ENCODE data around the gene PADI3.

DNA sequence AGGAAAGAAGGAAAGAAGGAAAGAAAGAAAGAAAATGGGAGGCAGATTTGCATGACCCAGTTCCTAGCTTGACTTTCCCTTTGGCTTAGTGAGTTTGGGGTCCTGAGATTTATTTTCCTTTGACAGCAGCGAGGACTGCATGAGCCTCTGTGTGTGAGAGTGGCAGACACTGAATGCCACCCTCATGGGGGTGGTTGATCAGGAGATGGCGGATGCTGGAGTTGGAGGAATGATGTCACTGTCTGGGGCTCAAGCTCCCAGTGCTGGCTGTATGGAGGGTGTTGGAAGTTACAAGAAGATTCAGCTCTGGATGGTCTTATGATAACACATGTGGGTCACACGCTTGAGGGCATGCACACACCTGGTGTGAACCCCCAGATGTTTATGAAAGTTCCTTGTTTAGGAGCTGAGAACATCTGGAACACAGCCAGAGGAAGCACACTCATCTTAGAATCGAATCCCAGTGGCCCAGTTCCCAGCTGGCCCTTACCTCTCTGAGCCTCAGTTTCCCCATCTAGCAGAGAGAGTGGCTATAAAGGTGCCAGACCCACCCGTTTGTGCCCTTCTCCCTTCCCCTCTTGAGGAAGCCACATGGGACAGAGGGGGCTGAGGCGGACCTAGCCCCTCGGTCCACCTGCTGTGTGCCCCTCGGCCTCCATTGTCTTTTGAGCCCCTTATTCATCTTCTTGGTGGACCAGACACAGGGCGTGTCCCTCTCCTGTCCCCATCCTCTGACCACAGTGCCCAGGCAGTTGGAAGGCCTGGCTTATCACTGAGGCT is 64.8 kb downstream of the PADI3 start:
- TF ChIP-seq ETV5 (CRISPR knock-in tag; IDR thresholded peaks at IDR 0.05; ENCODE audit: low read depth) = no peak
- TF ChIP-seq ZNF609 (CRISPR knock-in tag; IDR thresholded peaks at IDR 0.05; ENCODE audit: borderline replicate concordance) = no peak
- TF ChIP-seq NCOA6 (IDR thresholded peaks at IDR 0.05) = no peak
- TF ChIP-seq POLR2AphosphoS5 (IDR thresholded peaks at IDR 0.05; ENCODE audit: control insufficient read depth, insufficient read depth, low read depth, low read length) = no peak
- TF ChIP-seq RCOR1 (IDR thresholded peaks at IDR 0.05; ENCODE audit: borderline replicate concordance in 1 of 2, low read depth in 2 of 2, low read length in 2 of 2) = no peak
- no peak for TF ChIP-seq ZKSCAN1 (IDR thresholded peaks at IDR 0.05; ENCODE audit: low read depth, low read length)
- TF ChIP-seq SPI1 (IDR thresholded peaks at IDR 0.05; ENCODE audit: borderline replicate concordance, low read depth, low read length) = no peak
